H9 (cell line): ENCODE measurements around the gene KLF13. TPM values are rescaled to one million over a fixed set of nuclear protein-coding genes. Genes with fewer than 3 reads are reported as not detected.

ENCODE experiments used
- DNase-seq: peaks from one replicate; pipeline ENCODE4 v3.0.0-alpha.2; 2017
- H2AFZ ChIP-seq: one replicate; pipeline ENCODE4 v1.6.1; 2013; ENCODE audit warnings: mild to moderate bottlenecking, low read length, control low read depth, moderate library complexity
- H2AK5ac ChIP-seq: 2 replicates; pipeline ENCODE4 v1.6.1; 2013; ENCODE audit warnings: low read length, control low read depth, mixed read lengths; ENCODE audit not compliant: insufficient read length
- H2BK120ac ChIP-seq: one replicate; pipeline ENCODE4 v1.6.1; 2013; ENCODE audit warnings: low read depth, mild to moderate bottlenecking, low read length, control low read depth, inconsistent platforms; ENCODE audit not compliant: poor library complexity, severe bottlenecking
- H2BK12ac ChIP-seq: 2 replicates; pipeline ENCODE4 v1.6.1; 2013; ENCODE audit warnings: low read length, control low read depth, mixed read lengths, low read depth; ENCODE audit not compliant: insufficient read length
- H2BK15ac ChIP-seq: 2 replicates; pipeline ENCODE4 v1.6.1; 2013; ENCODE audit warnings: low read depth, low read length, control low read depth
- H2BK20ac ChIP-seq: one replicate; pipeline ENCODE4 v1.6.1; 2013; ENCODE audit warnings: low read depth, mild to moderate bottlenecking, low read length, control low read depth, inconsistent platforms; ENCODE audit not compliant: poor library complexity, severe bottlenecking
- H2BK5ac ChIP-seq: 2 replicates; pipeline ENCODE4 v1.6.1; 2013; ENCODE audit warnings: low read length, control low read depth, mixed read lengths; ENCODE audit not compliant: insufficient read length
- H3K14ac ChIP-seq: 2 replicates; pipeline ENCODE4 v1.6.1; 2013; ENCODE audit warnings: low read length, control low read depth; ENCODE audit not compliant: insufficient read depth
- H3K18ac ChIP-seq: 2 replicates; pipeline ENCODE4 v1.6.1; 2013; ENCODE audit warnings: low read depth, mild to moderate bottlenecking, mixed read lengths, low read length, control low read depth; ENCODE audit not compliant: insufficient read length
- H3K23ac ChIP-seq: 2 replicates; pipeline ENCODE4 v1.6.1; 2013; ENCODE audit warnings: low read length, control low read depth, mixed read lengths, low read depth; ENCODE audit not compliant: insufficient read length
- H3K23me2 ChIP-seq: 2 replicates; pipeline ENCODE4 v1.6.1; 2013; ENCODE audit warnings: low read depth, mild to moderate bottlenecking, mixed read lengths, low read length, control low read depth; ENCODE audit not compliant: insufficient read length, poor library complexity, severe bottlenecking
- H3K27ac ChIP-seq: 2 replicates; pipeline ENCODE4 v1.5.1; 2013; ENCODE audit warnings: low read length, control low read depth, mixed read lengths, low read depth; ENCODE audit not compliant: insufficient read length
- H3K27me3 ChIP-seq: 2 replicates; pipeline ENCODE4 v1.6.1; 2013; ENCODE audit warnings: low read length, control low read depth, inconsistent platforms; ENCODE audit not compliant: insufficient read depth
- H3K4ac ChIP-seq: 2 replicates; pipeline ENCODE4 v1.6.1; 2013; ENCODE audit warnings: low read depth, mild to moderate bottlenecking, control low read depth, inconsistent platforms, low read length, moderate library complexity
- H3K4me1 ChIP-seq: 2 replicates; pipeline ENCODE4 v1.6.1; 2013; ENCODE audit warnings: low read length, control low read depth, inconsistent platforms; ENCODE audit not compliant: insufficient read depth
- H3K4me2 ChIP-seq: 2 replicates; pipeline ENCODE4 v1.6.1; 2013; ENCODE audit warnings: low read length, control low read depth, mixed read lengths; ENCODE audit not compliant: insufficient read length, insufficient read depth
- H3K56ac ChIP-seq: 2 replicates; pipeline ENCODE4 v1.6.1; 2013; ENCODE audit warnings: low read depth, mild to moderate bottlenecking, mixed read lengths, low read length, control low read depth; ENCODE audit not compliant: insufficient read length
- H3K79me1 ChIP-seq: 2 replicates; pipeline ENCODE4 v1.6.1; 2013; ENCODE audit warnings: low read depth, mild to moderate bottlenecking, moderate library complexity, low read length, control low read depth, inconsistent platforms; ENCODE audit not compliant: insufficient read depth, poor library complexity, severe bottlenecking
- H3K79me2 ChIP-seq: 2 replicates; pipeline ENCODE4 v1.6.1; 2013; ENCODE audit warnings: low read length, control low read depth, inconsistent platforms; ENCODE audit not compliant: insufficient read depth
- H3K9ac ChIP-seq: 2 replicates; pipeline ENCODE4 v1.6.1; 2013; ENCODE audit warnings: low read length, control low read depth, mixed read lengths; ENCODE audit not compliant: insufficient read length; ENCODE audit errors: extremely low read depth
- H3K9me3 ChIP-seq: one replicate; pipeline ENCODE4 v1.6.1; 2013; ENCODE audit warnings: low read depth, low read length, inconsistent platforms; ENCODE audit not compliant: control insufficient read depth
- H3T11ph ChIP-seq: one replicate; pipeline ENCODE4 v1.6.1; 2013; ENCODE audit warnings: mild to moderate bottlenecking, low read length, control low read depth, inconsistent platforms
- H4K20me1 ChIP-seq: one replicate; pipeline ENCODE4 v1.6.1; 2013; ENCODE audit not compliant: control insufficient read depth, insufficient read length, insufficient read depth
- H4K5ac ChIP-seq: 2 replicates; pipeline ENCODE4 v1.6.1; 2013; ENCODE audit warnings: low read depth, mild to moderate bottlenecking, mixed read lengths, low read length, control low read depth; ENCODE audit not compliant: insufficient read length
- H4K8ac ChIP-seq: replicated peaks from 2 replicates; pipeline ENCODE4 v1.6.1; 2013; ENCODE audit warnings: low read length, control low read depth, mixed read lengths, low read depth; ENCODE audit not compliant: insufficient read length
- H4K91ac ChIP-seq: 2 replicates; pipeline ENCODE4 v1.6.1; 2013; ENCODE audit warnings: low read depth, mild to moderate bottlenecking, moderate library complexity, mixed read lengths, low read length, control low read depth; ENCODE audit not compliant: insufficient read length
- H3K27ac Mint-ChIP-seq, 3 experiments: 2 replicates in 2 of 3; 3 replicates in 1 of 3; pipeline ENCODE4 v1.8.0; 2020 to 2021; ENCODE audit warnings: mixed read lengths in 3 of 3, mild to moderate bottlenecking in 1 of 3, moderate library complexity in 1 of 3
- H3K27me3 Mint-ChIP-seq: 2 replicates; pipeline ENCODE4 v1.8.0; 2021; ENCODE audit warnings: low read depth, mild to moderate bottlenecking, moderate library complexity, mixed read lengths
- H3K36me3 Mint-ChIP-seq, 3 experiments: 2 replicates in 2 of 3; 3 replicates in 1 of 3; pipeline ENCODE4 v1.8.0; 2020 to 2021; ENCODE audit warnings: low read depth in 3 of 3, mixed read lengths in 3 of 3; ENCODE audit not compliant: insufficient read depth in 1 of 3
- H3K4me1 Mint-ChIP-seq, 2 experiments: 2 replicates each; pipeline ENCODE4 v1.8.0; 2020; ENCODE audit warnings: mixed read lengths in 2 of 2
- H3K4me3 Mint-ChIP-seq, 2 experiments: 2 replicates in 1 of 2; 3 replicates in 1 of 2; pipeline ENCODE4 v1.8.0; 2020 to 2021; ENCODE audit warnings: mild to moderate bottlenecking in 2 of 2, mixed read lengths in 2 of 2, moderate library complexity in 1 of 2
- H3K9me3 Mint-ChIP-seq, 2 experiments: 2 replicates in 1 of 2; 3 replicates in 1 of 2; pipeline ENCODE4 v1.8.0; 2020; ENCODE audit warnings: mild to moderate bottlenecking in 2 of 2, mixed read lengths in 2 of 2, moderate library complexity in 1 of 2
- WGBS: extraction: QIAGEN DNeasy Blood & Tissue Kit; methylation state at CpG from one replicate; pipeline ENCODE4 v1.1.7; 2013; ENCODE audit warnings: missing lambda C conversion rate, low lambda C conversion rate, mixed read lengths; ENCODE audit not compliant: insufficient read length; ENCODE audit errors: extremely low coverage; 5-methylcytosine and 5-hydroxymethylcytosine counted together
- total RNA-seq: library from RNA; stranded (reverse); gene quantifications from 2 replicates; pipeline ENCODE4 v1.2.1, GENCODE V29; 2021
- TF ChIP-seq, protein P1 (sequence below): fragments of 200-600 bp; sonication (generic); conservative IDR thresholded peaks from 3 replicates; pipeline ENCODE4 v1.8.0; 2021; ENCODE audit warnings: antibody characterized with exemption, mild to moderate bottlenecking

The KLF13 gene
- total RNA-seq, 1 experiment from 2014 or later: 33.4 TPM

DNA sequence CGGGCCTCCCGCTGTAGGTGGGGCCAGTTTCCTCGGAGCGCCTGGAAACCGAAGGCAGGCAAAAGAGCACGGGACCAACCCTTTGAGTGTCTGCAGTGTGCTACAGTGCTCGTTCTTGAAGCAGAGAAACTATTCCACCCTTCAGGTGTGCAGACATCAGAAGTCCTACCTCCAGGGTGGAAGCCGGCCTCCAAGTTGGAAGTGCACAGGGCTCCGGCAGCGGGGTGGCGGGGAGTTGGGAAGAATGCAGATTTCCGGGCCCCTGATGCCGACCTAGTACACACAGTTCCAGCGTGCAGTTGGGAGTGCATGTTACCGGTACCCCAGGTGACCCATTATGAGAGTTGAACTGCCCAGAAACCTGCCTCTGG lies 3.0 kb downstream of the KLF13 start:
- no peak for DNase-seq
- Histone ChIP-seq H2BK20ac (no peak overlapping the region), H3K4ac (no peak overlapping the region), H2BK120ac (no peak overlapping the region), H2AFZ (no peak overlapping the region), H3K27ac (no peak overlapping the region), H4K91ac (no peak overlapping the region), H3K79me1 (peaks cover 3% of the 10 kb centered on the region), H3K23ac (no peak overlapping the region), H2AK5ac (no peak overlapping the region), H3K23me2 (peaks cover 13% of the 10 kb centered on the region), H3K4me2 (peak overlapping the region; percentile 81), H3K9me3 (no peaks in the 10 kb centered on the region), H3K9ac (no peak overlapping the region), H4K5ac (no peak overlapping the region), H3K14ac (no peak overlapping the region), H2BK5ac (no peak overlapping the region), H4K8ac (no peak overlapping the region), H3K4me1 (peaks cover 4% of the 10 kb centered on the region; the same call in 1 of the 2 replicates), H3K79me2 (peaks cover 13% of the 10 kb centered on the region), H2BK15ac (no peak overlapping the region), H3K18ac (no peak overlapping the region), H2BK12ac (no peak overlapping the region), H4K20me1 (no peaks in the 10 kb centered on the region), H3K27me3 (0 out of 2 replicates have a peak, but pooled peaks cover 1% of the 10 kb centered on the region), H3K56ac (no peak overlapping the region), H3T11ph (no peak overlapping the region)
- Mint-ChIP-seq H3K27me3 (peaks cover 4% of the 10 kb centered on the region), H3K9me3 (no peaks in the 10 kb centered on the region; a peak in 1 of 5 replicates), H3K36me3 (peaks cover 0 to 10% (median 2%) of the 10 kb centered on the region in 3 experiments; a peak in 2 of 7 replicates), H3K4me3 (peak overlapping the region; percentile 78 to 95), H3K27ac (no peak overlapping the region), H3K4me1 (peaks cover 47 to 55% of the 10 kb centered on the region in 2 experiments)
- TF ChIP-seq, protein P1, sequence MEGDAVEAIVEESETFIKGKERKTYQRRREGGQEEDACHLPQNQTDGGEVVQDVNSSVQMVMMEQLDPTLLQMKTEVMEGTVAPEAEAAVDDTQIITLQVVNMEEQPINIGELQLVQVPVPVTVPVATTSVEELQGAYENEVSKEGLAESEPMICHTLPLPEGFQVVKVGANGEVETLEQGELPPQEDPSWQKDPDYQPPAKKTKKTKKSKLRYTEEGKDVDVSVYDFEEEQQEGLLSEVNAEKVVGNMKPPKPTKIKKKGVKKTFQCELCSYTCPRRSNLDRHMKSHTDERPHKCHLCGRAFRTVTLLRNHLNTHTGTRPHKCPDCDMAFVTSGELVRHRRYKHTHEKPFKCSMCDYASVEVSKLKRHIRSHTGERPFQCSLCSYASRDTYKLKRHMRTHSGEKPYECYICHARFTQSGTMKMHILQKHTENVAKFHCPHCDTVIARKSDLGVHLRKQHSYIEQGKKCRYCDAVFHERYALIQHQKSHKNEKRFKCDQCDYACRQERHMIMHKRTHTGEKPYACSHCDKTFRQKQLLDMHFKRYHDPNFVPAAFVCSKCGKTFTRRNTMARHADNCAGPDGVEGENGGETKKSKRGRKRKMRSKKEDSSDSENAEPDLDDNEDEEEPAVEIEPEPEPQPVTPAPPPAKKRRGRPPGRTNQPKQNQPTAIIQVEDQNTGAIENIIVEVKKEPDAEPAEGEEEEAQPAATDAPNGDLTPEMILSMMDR: no peak
- no CpG with 5 or more reads among the region's 15 CpGs for WGBS
